ENCODE data around the gene TMEM192. TPM values are rescaled to one million over a fixed set of nuclear protein-coding genes. Genes with fewer than 3 reads are reported as not detected.
"Not testable (repeated sequence)": the region's sequence is repeated elsewhere in the genome, so short reads cannot be mapped to it uniquely, and the experiment has no call there.

The TMEM192 gene
- total RNA-seq, 1 donor from 2014 or later: 17.6 TPM

DNA sequence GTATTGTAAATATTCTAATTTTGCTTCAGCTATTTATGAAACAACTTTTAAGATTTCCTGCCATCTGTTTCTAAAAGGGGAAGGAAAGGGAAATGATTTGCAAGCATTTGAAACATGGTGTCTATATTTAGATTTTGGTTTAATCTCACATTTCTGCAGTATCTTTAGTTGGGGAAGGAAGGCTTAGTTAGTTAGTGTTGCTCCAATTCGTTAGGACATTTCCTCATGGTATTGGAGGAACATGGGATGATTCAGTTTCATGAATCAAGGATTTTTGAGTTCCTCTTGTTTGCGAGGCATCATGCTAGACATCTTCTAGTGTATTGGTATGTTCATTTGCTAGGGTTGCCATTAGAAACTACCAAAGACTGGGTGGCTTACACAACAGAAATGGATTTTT, 20.5 kb upstream of the TMEM192 start:
- no peaks in the 10 kb centered on the region for H3K4me1 Mint-ChIP-seq (ENCODE audit: unreplicated experiment)
- TF ChIP-seq CTCF (IDR thresholded peaks at IDR 0.05): no peak
- no peak overlapping the region for H3K27ac Mint-ChIP-seq (ENCODE audit: unreplicated experiment)
- no peaks in the 10 kb centered on the region for H3K36me3 Mint-ChIP-seq (ENCODE audit: unreplicated experiment)
- no peak overlapping the region for H3K4me3 Mint-ChIP-seq (ENCODE audit: unreplicated experiment)
- DNase-seq (ENCODE audit: extremely low spot score, unreplicated experiment): no peak
- H3K27me3 Mint-ChIP-seq (ENCODE audit: unreplicated experiment): peaks cover 13% of the 10 kb centered on the region
- peaks cover 5% of the 10 kb centered on the region for H3K9me3 Mint-ChIP-seq (ENCODE audit: unreplicated experiment)

GRCh38 chr4:165131247-165131832, 18.7 kb upstream of the TMEM192 start:
- Mint-ChIP-seq H3K27ac (ENCODE audit: unreplicated experiment) (no peak overlapping the region), H3K36me3 (ENCODE audit: unreplicated experiment) (no peaks in the 10 kb centered on the region), H3K4me3 (ENCODE audit: unreplicated experiment) (no peak overlapping the region), H3K9me3 (ENCODE audit: unreplicated experiment) (no peaks in the 10 kb centered on the region), H3K4me1 (ENCODE audit: unreplicated experiment) (no peaks in the 10 kb centered on the region), H3K27me3 (ENCODE audit: unreplicated experiment) (peaks cover 13% of the 10 kb centered on the region)
- peak; percentile 89 for DNase-seq (ENCODE audit: extremely low spot score, unreplicated experiment)
- peak; percentile 87 for TF ChIP-seq CTCF (IDR thresholded peaks at IDR 0.05)

DNA sequence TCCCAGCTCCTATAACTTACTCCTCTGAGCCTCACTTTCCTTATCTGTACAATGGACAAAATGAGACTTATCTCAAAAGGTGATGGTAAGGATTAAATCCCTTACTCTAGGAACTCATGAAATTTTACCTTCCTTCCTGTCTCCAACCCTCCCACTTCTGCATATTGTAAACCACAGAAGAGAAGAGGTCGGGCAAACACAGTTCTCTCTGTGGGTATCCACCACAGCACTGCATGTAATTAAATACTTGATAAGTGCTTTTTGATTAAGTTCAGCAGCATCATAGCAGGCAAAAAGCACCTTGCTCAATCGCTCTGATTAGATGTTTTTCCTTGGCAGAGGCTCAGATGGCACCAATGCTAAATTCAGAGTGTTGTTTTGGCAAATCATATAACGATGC, 17.3 kb upstream of the TMEM192 start:
- Mint-ChIP-seq H3K27me3 (ENCODE audit: unreplicated experiment) (peaks cover 13% of the 10 kb centered on the region), H3K9me3 (ENCODE audit: unreplicated experiment) (no peaks in the 10 kb centered on the region), H3K27ac (ENCODE audit: unreplicated experiment) (no peak overlapping the region), H3K4me1 (ENCODE audit: unreplicated experiment) (no peaks in the 10 kb centered on the region), H3K4me3 (ENCODE audit: unreplicated experiment) (no peak overlapping the region), H3K36me3 (ENCODE audit: unreplicated experiment) (no peaks in the 10 kb centered on the region)
- no peak for DNase-seq (ENCODE audit: extremely low spot score, unreplicated experiment)
- TF ChIP-seq CTCF (IDR thresholded peaks at IDR 0.05): no peak

DNA sequence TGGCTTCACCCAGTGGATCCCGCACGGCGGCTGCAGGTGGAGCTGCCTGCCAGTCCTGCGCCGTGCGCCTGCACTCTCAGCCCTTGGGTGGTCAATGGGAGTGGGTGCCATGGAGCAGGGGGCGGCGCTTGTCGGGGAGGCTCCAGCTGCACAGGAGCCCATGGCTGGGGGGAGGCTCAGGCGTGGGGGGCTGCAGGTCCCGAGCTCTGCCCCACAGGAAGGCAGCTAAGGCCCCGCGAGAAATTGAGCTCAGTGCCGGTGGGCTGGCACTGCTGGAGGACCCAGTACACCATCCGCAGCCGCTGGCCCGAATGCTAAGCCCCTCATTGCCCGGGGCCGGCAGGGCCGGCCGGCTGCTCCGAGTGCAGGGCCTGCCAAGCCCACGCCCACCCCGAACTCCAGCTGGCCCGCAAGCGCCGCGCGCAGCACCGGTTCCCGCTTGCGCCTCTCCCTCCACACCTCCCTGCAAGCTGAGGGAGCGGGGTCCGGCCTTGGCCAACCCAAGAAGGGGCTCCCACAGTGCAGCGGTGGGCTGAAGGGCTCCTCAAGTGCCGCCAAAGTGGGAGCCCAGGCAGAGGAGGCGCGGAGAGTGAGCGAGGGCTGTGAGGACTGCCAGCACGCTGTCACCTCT, 13.3 kb upstream of the TMEM192 start:
- not testable (repeated sequence) for H3K4me3 Mint-ChIP-seq (ENCODE audit: unreplicated experiment); H3K27ac Mint-ChIP-seq (ENCODE audit: unreplicated experiment); H3K27me3 Mint-ChIP-seq (ENCODE audit: unreplicated experiment); H3K36me3 Mint-ChIP-seq (ENCODE audit: unreplicated experiment); H3K4me1 Mint-ChIP-seq (ENCODE audit: unreplicated experiment); H3K9me3 Mint-ChIP-seq (ENCODE audit: unreplicated experiment); DNase-seq (ENCODE audit: extremely low spot score, unreplicated experiment)

DNA sequence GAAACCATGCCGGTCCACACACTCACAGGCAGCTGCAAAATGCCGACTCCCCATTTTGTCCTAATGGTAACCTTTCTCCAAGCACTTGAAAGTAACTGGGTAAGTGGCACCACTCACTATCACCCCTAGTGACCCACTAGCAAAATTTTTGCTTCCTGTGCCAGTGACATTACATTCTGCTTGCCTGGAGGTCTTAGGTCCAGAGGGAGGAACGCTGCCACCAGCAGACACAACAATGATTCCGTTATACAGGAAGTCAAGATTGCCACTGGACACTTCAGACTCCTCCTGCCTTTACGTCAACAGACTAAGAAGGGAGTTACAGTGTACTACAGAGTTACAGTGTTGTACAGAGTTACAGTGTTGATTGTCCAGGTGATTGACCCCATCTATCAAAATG, 11.8 kb upstream of the TMEM192 start:
- H3K9me3 Mint-ChIP-seq (ENCODE audit: unreplicated experiment): peaks cover 4% of the 10 kb centered on the region
- no peaks in the 10 kb centered on the region for H3K27me3 Mint-ChIP-seq (ENCODE audit: unreplicated experiment)
- TF ChIP-seq CTCF (IDR thresholded peaks at IDR 0.05): no peak
- H3K4me3 Mint-ChIP-seq (ENCODE audit: unreplicated experiment): no peak overlapping the region
- H3K4me1 Mint-ChIP-seq (ENCODE audit: unreplicated experiment): no peaks in the 10 kb centered on the region
- no peaks in the 10 kb centered on the region for H3K36me3 Mint-ChIP-seq (ENCODE audit: unreplicated experiment)
- no peak for DNase-seq (ENCODE audit: extremely low spot score, unreplicated experiment)
- no peak overlapping the region for H3K27ac Mint-ChIP-seq (ENCODE audit: unreplicated experiment)

Measured in osteocyte (in vitro differentiated cells).